H1 (cell line): ENCODE data around the gene NABP2. TPM values are rescaled to one million over a fixed set of nuclear protein-coding genes. Genes with fewer than 3 reads are reported as not detected.

Source experiments
- CTCF ChIA-PET: fragments of 300-600 bp; sonication (Branson Sonifier 250); formaldehyde crosslinking; loops from one replicate; lab custom pipeline; 2021; ENCODE audit not compliant: partially characterized antibody; lab: Charles Lee
- POLR2A ChIA-PET: fragments of 300-600 bp; sonication (Branson Sonifier 250); formaldehyde crosslinking; loops from one replicate; lab custom pipeline; 2021; ENCODE audit warnings: inconsistent platforms; ENCODE audit not compliant: partially characterized antibody; lab: Charles Lee
- DNase-seq, 2 experiments: peaks; one replicate each; pipeline versions ENCODE4 v3.0.0 to v3.0.0-alpha.2; 2010 to 2022; ENCODE audit warnings: low spot score in 2 of 2, low read depth in 1 of 2, mixed read lengths in 1 of 2
- FAIRE-seq: peaks from 2 replicates; lab custom pipeline; 2011; peaks lifted over from hg19 to GRCh38; lab: Jason Lieb, UNC
- H2AFZ ChIP-seq: 2 replicates; pipeline ENCODE4 v1.8.1; 2012; ENCODE audit warnings: low read length, inconsistent platforms
- H2AK5ac ChIP-seq: 2 replicates; pipeline ENCODE4 v1.6.1; 2013; ENCODE audit warnings: low read depth, low read length
- H2BK120ac ChIP-seq: replicated peaks from 2 replicates; pipeline ENCODE3; 2013; ENCODE audit warnings: low read depth, low read length, inconsistent platforms
- H2BK12ac ChIP-seq: 2 replicates; pipeline ENCODE4 v1.6.1; 2013; ENCODE audit warnings: low read depth, low read length
- H2BK15ac ChIP-seq: 2 replicates; pipeline ENCODE4 v1.6.1; 2013; ENCODE audit warnings: low read length
- H2BK20ac ChIP-seq: 2 replicates; pipeline ENCODE4 v1.6.1; 2013; ENCODE audit warnings: low read length
- H2BK5ac ChIP-seq: 2 replicates; pipeline ENCODE4 v1.6.1; 2013; ENCODE audit warnings: low read depth, low read length
- H3K14ac ChIP-seq: 2 replicates; pipeline ENCODE4 v1.6.1; 2013; ENCODE audit warnings: inconsistent platforms; ENCODE audit not compliant: insufficient read length
- H3K18ac ChIP-seq: 2 replicates; pipeline ENCODE4 v1.6.1; 2013; ENCODE audit warnings: low read length; ENCODE audit errors: extremely low read depth
- H3K23ac ChIP-seq: 2 replicates; pipeline ENCODE4 v1.6.1; 2013; ENCODE audit warnings: inconsistent platforms; ENCODE audit not compliant: insufficient read length
- H3K23me2 ChIP-seq: 2 replicates; pipeline ENCODE4 v1.6.1; 2013; ENCODE audit warnings: low read depth, low read length
- H3K27ac ChIP-seq: 2 replicates; pipeline ENCODE4 v1.6.1; 2011; ENCODE audit warnings: low read depth, low read length, inconsistent platforms
- H3K27me3 ChIP-seq, 4 experiments: replicated peaks in 1 of 4; 1 replicate in 1 of 4; 2 replicates in 3 of 4; pipeline versions ENCODE4 v1.6.1 to v1.8.1; 2011 to 2013; ENCODE audit warnings: low read length in 3 of 4, mild to moderate bottlenecking in 3 of 4, inconsistent platforms in 2 of 4, mixed read lengths in 2 of 4, moderate library complexity in 1 of 4; ENCODE audit not compliant: control insufficient read depth in 3 of 4, insufficient read depth in 3 of 4; ENCODE audit errors: extremely low read depth in 1 of 4
- H3K36me3 ChIP-seq, 4 experiments: 2 replicates each; pipeline versions ENCODE4 v1.6.1 to v1.8.1; 2011 to 2013; ENCODE audit warnings: mild to moderate bottlenecking in 4 of 4, low read length in 3 of 4, moderate library complexity in 2 of 4, control low read depth in 1 of 4, inconsistent platforms in 1 of 4; ENCODE audit not compliant: insufficient read depth in 4 of 4, control insufficient read depth in 2 of 4
- H3K4ac ChIP-seq: replicated peaks from 2 replicates; pipeline ENCODE3; 2013; ENCODE audit warnings: low read length, low read depth, mixed read lengths, inconsistent platforms; ENCODE audit not compliant: insufficient read length
- H3K4me1 ChIP-seq, 4 experiments: replicated peaks in 1 of 4; 1 replicate in 1 of 4; 2 replicates in 3 of 4; pipeline versions ENCODE4 v1.6.1 to v1.8.1; 2011 to 2013; ENCODE audit warnings: low read length in 3 of 4, inconsistent platforms in 2 of 4, mixed read lengths in 1 of 4; ENCODE audit not compliant: insufficient read depth in 4 of 4, control insufficient read depth in 3 of 4
- H3K4me2 ChIP-seq, 2 experiments: 2 replicates each; pipeline versions ENCODE4 v1.6.1 to v1.8.1; 2011 to 2013; ENCODE audit warnings: low read depth in 2 of 2, low read length in 2 of 2, control low read depth in 1 of 2, inconsistent platforms in 1 of 2, mild to moderate bottlenecking in 1 of 2; ENCODE audit not compliant: insufficient read depth in 1 of 2
- H3K4me3 ChIP-seq, 4 experiments: fragments of 200-600, 300-600 bp in 1 of 4; sonication (generic), shearing (Covaris generic), sonication (Bioruptor Twin) in 1 of 4; 2 replicates each; pipeline versions ENCODE4 v1.5.1 to v1.8.1; 2011 to 2016; ENCODE audit warnings: low read length in 4 of 4, low read depth in 3 of 4, control low read depth in 2 of 4, inconsistent platforms in 2 of 4, mild to moderate bottlenecking in 2 of 4, mixed read lengths in 1 of 4, moderate library complexity in 1 of 4; ENCODE audit not compliant: insufficient read depth in 2 of 4; ENCODE audit errors: extremely low read depth in 1 of 4
- H3K56ac ChIP-seq: replicated peaks from 2 replicates; pipeline ENCODE3; 2013; ENCODE audit warnings: low read depth, mild to moderate bottlenecking, mixed read lengths, low read length, inconsistent platforms; ENCODE audit not compliant: insufficient read length
- H3K79me1 ChIP-seq: 2 replicates; pipeline ENCODE4 v1.6.1; 2013; ENCODE audit warnings: low read depth, low read length, control low read depth
- H3K79me2 ChIP-seq, 2 experiments: 2 replicates each; pipeline versions ENCODE4 v1.6.1 to v1.8.1; 2012 to 2013; ENCODE audit warnings: low read length in 2 of 2, mild to moderate bottlenecking in 2 of 2, inconsistent platforms in 1 of 2; ENCODE audit not compliant: insufficient read depth in 2 of 2, control insufficient read depth in 1 of 2
- H3K9ac ChIP-seq, 4 experiments: replicated peaks in 1 of 4; 1 replicate in 1 of 4; 2 replicates in 3 of 4; pipeline versions ENCODE4 v1.6.1 to v1.8.1; 2011 to 2013; ENCODE audit warnings: low read depth in 3 of 4, low read length in 3 of 4, control low read depth in 2 of 4, mild to moderate bottlenecking in 2 of 4, moderate library complexity in 2 of 4, inconsistent platforms in 1 of 4; ENCODE audit errors: extremely low read depth in 1 of 4
- H3K9me3 ChIP-seq, 2 experiments: 2 replicates each; pipeline versions ENCODE4 v1.6.1 to v1.8.1; 2012 to 2013; ENCODE audit warnings: mild to moderate bottlenecking in 2 of 2, moderate library complexity in 2 of 2, control low read depth in 1 of 2, inconsistent platforms in 1 of 2, low read depth in 1 of 2, low read length in 1 of 2, mixed read lengths in 1 of 2; ENCODE audit not compliant: insufficient read depth in 2 of 2
- H4K20me1 ChIP-seq, 2 experiments: replicated peaks in 1 of 2; 2 replicates each; pipeline versions ENCODE3 to v1.8.1; 2011 to 2013; ENCODE audit warnings: inconsistent platforms in 2 of 2, low read length in 2 of 2, mild to moderate bottlenecking in 1 of 2; ENCODE audit not compliant: insufficient read depth in 2 of 2, control insufficient read depth in 1 of 2
- H4K5ac ChIP-seq: 2 replicates; pipeline ENCODE4 v1.6.1; 2013; ENCODE audit warnings: low read length, low read depth, mixed read lengths, inconsistent platforms; ENCODE audit not compliant: insufficient read length
- H4K8ac ChIP-seq: 2 replicates; pipeline ENCODE4 v1.8.0; 2013; ENCODE audit warnings: mild to moderate bottlenecking, moderate library complexity, low read length, inconsistent platforms; ENCODE audit not compliant: insufficient read depth; ENCODE audit errors: extremely low read depth
- H4K91ac ChIP-seq: replicated peaks from 2 replicates; pipeline ENCODE3; 2013; ENCODE audit warnings: low read length, mixed read lengths, inconsistent platforms; ENCODE audit not compliant: insufficient read length
- CTCF ChIP-seq, 3 experiments: IDR thresholded peaks; 1 replicate in 2 of 3; 2 replicates in 1 of 3; pipeline versions ENCODE4 v1.5.1 to v1.6.1; 2011; ENCODE audit warnings: low read length in 3 of 3, mild to moderate bottlenecking in 3 of 3, inconsistent platforms in 2 of 3, low read depth in 1 of 3, moderate library complexity in 1 of 3; ENCODE audit not compliant: insufficient read depth in 1 of 3; ENCODE audit errors: control extremely low read depth in 1 of 3
- KDM4A ChIP-seq: IDR thresholded peaks from one replicate; pipeline ENCODE4 v1.7.1; 2012; ENCODE audit warnings: low read depth, mild to moderate bottlenecking, moderate library complexity, low read length, inconsistent platforms; ENCODE audit not compliant: severe bottlenecking
- USF2 ChIP-seq: IDR thresholded peaks from 2 replicates; pipeline ENCODE4 v1.6.1; 2011; ENCODE audit warnings: low read length, improper control_type of control experiment
- WGBS, 2 experiments: shearing (Covaris generic) in 1 of 2; methylation state at CpG; one replicate each; pipeline versions ENCODE4 v1.1.6 to v1.1.7; 2013 to 2015; ENCODE audit warnings: low lambda C conversion rate in 2 of 2, mixed read lengths in 2 of 2, inconsistent platforms in 1 of 2, low coverage in 1 of 2, missing lambda C conversion rate in 1 of 2; ENCODE audit not compliant: insufficient replicate concordance in 2 of 2, insufficient coverage in 1 of 2, insufficient read length in 1 of 2; ENCODE audit errors: extremely low coverage in 1 of 2, missing lambda C conversion rate in 1 of 2; 5-methylcytosine and 5-hydroxymethylcytosine counted together
- polyA plus RNA-seq, 7 experiments: library from polyadenylated mRNA; depleted of rRNA in 3 of 7; stranded (reverse) in 5 of 7; unstranded in 2 of 7; fragments of >200 nt in 5 of 7; fragments of 200-250 nt in 2 of 7; gene quantifications; 1 replicate in 5 of 7; 2 replicates in 1 of 7; 4 replicates in 1 of 7; pipeline versions ENCODE4 v1.2.1 to v1.2.3, GENCODE V29; 2011 to 2013; ENCODE audit warnings: missing spikeins in 2 of 7, mixed read lengths in 2 of 7
- total RNA-seq: library from RNA; stranded (reverse); fragmentation: NEBNext Ultra II Directional; extraction: Animal tissue kit (Norgen Biotek cat#: 25700); gene quantifications from 2 replicates; pipeline ENCODE4 v1.2.1, GENCODE V29; 2021

Gene NABP2
- total and polyA plus RNA-seq, 2 of the 8 experiments (the other 6 are each of a cell fraction or from before 2014, with no cell fraction given) = 58.1 to 67.5 TPM

GRCh38 chr12:56257071-56257470, 32.9 kb downstream of the NABP2 start:
- peak overlapping the region; percentile 60 to 96 (median 88) for H3K4me3 ChIP-seq
- H3K36me3 ChIP-seq = peaks cover 23 to 43% (median 28%) of the 10 kb centered on the region in 4 experiments
- H3K4me1 ChIP-seq = peaks cover 8 to 17% (median 13%) of the 10 kb centered on the region in 4 experiments
- TF ChIP-seq USF2 (0 out of 2 replicates have a peak, but pooled peaks have one; percentile 3), KDM4A (no peak), CTCF (IDR thresholded peaks at IDR 0.05; ENCODE audit: control extremely low read depth in 1 of 3, insufficient read depth in 1 of 3, low read depth in 1 of 3, low read length in 3 of 3) (0 out of 4 replicates have a peak, but pooled peaks of 1 of the 3 experiments have one; percentile 7)
- no peaks in the 10 kb centered on the region for H3K9me3 ChIP-seq
- CTCF ChIA-PET = interaction anchor here (0.6 to 6.4 kb wide), 17 partner anchors 10 to 138 kb away, joined by 3 to 47 read pairs (median 12); partner anchors contain the start of genes COQ10A, RNF41, SMARCC2 and ZC3H10
- H3K18ac ChIP-seq = no peak overlapping the region
- DNase-seq (no peak), FAIRE-seq (no peak)
- H4K91ac ChIP-seq = no peak overlapping the region
- H3K23me2 ChIP-seq = peaks cover 11% of the 10 kb centered on the region; the same call in 1 of the 2 replicates
- H3K79me1 ChIP-seq = peaks cover 7% of the 10 kb centered on the region
- no peak overlapping the region for H3K23ac ChIP-seq
- no peaks in the 10 kb centered on the region for H3K27me3 ChIP-seq
- H4K20me1 ChIP-seq = peaks cover 5 to 9% of the 10 kb centered on the region in 2 experiments
- H3K56ac ChIP-seq = no peak overlapping the region
- H3K27ac ChIP-seq = no peak overlapping the region
- 26% methylated on average over 8 of the region's 8 CpGs; no CpG with 5 or more reads in 1 of the 2 experiments for WGBS, 2 experiments
- no peak overlapping the region for H2BK12ac ChIP-seq
- no peak overlapping the region for H2BK15ac ChIP-seq
- H2AK5ac ChIP-seq = no peak overlapping the region
- no peak overlapping the region for H2AFZ ChIP-seq
- no peak overlapping the region for H2BK20ac ChIP-seq
- POLR2A ChIA-PET = interaction anchor here (0.6 to 3.8 kb wide), 24 partner anchors 10 to 380 kb away, joined by 3 to 41 read pairs (median 4); partner anchors contain the start of genes COQ10A, CS, MYL6 and RNF41
- H3K14ac ChIP-seq = no peak overlapping the region
- H4K8ac ChIP-seq = no peak overlapping the region
- H2BK5ac ChIP-seq = peak overlapping the region; percentile 22; the same call in 1 of the 2 replicates
- H4K5ac ChIP-seq = peak overlapping the region; percentile 4
- H2BK120ac ChIP-seq = no peak overlapping the region
- H3K4me2 ChIP-seq = peak overlapping the region; percentile 83 to 89
- peaks cover 0 to 8% of the 10 kb centered on the region in 2 experiments; a peak in 1 of 4 replicates for H3K79me2 ChIP-seq
- peak overlapping the region in 1 of 4 experiments; percentile 42; a peak in 1 of 7 replicates for H3K9ac ChIP-seq
- H3K4ac ChIP-seq = no peak overlapping the region
